Measurements from ENCODE around the gene ACSF3. TPM values are rescaled to one million over a fixed set of nuclear protein-coding genes. Genes with fewer than 3 reads are reported as not detected.
"Not testable (repeated sequence)": the region's sequence is repeated elsewhere in the genome, so short reads cannot be mapped to it uniquely, and the experiment has no call there.

The ACSF3 gene
- total RNA-seq, 2 donors from 2014 or later = 48.0 to 53.6 TPM

- Mint-ChIP-seq H3K36me3 (ENCODE audit: low read depth) (no peaks in the 10 kb centered on the region), H3K4me1 (peaks cover 8% of the 10 kb centered on the region), H3K4me3 (no peak overlapping the region), H3K27me3 (peaks cover 6% of the 10 kb centered on the region), H3K27ac (no peak overlapping the region)
- H3K9me3 ChIP-seq (ENCODE audit: control insufficient read depth, low read length, poor library complexity, severe bottlenecking) = no peaks in the 10 kb centered on the region
- DNase-seq = no peak
- no peak for ATAC-seq
These were observed 31.9 kb upstream of the ACSF3 start for GRCh38 chr16:89061590-89062380.

DNA sequence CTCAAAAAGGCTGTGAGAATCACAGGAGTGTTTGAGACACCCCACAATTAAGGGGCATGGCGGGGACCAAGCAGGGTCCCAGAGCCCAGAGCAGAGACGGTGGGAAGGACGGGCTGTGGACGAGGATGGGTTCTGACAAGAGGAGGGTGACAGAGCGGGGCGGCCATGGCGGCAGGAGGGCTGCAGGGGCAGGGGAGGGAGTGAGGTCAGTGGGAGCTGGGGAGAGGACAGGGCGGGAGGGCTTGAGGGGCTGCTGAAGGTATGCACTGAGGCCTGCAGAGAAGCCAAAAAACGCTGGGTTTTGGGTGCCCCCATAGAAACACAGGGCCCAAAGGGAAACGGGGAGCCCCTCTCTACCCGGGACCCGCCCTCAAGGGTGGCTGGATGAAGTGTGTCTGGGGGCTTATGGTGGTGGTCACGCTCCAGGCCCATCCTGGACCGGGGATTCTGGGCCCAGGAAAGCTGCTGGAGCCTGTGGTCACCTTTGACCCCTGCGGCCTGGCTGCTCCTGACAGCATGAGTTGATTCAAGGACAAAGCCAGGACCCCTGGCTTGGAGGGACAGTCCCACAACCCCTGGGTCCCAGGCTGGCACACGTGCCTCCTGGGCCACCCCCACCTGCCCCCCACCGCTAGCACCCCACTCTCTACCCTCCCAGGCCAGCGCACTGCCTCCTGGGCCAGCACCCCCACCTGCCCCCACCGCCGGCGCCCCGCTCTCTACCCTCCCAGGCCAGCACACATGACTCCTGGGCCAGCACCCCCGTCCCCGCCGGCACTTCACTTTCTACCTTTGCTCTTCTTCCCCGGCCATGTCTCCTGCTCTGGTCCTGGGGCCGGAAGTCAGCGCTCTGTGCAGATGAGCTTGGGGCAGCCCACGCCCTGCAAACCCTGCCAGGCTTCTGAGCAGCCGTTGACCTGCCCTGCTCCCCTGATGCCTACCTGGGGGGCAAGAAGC lies 31.0 kb upstream of the ACSF3 start:
- Mint-ChIP-seq H3K4me1 (peaks cover 8% of the 10 kb centered on the region), H3K4me3 (no peak overlapping the region), H3K27me3 (peaks cover 6% of the 10 kb centered on the region), H3K36me3 (ENCODE audit: low read depth) (no peaks in the 10 kb centered on the region), H3K27ac (no peak overlapping the region)
- H3K9me3 ChIP-seq (ENCODE audit: control insufficient read depth, low read length, poor library complexity, severe bottlenecking) = no peaks in the 10 kb centered on the region
- ATAC-seq = no peak
- DNase-seq = no peak

DNA sequence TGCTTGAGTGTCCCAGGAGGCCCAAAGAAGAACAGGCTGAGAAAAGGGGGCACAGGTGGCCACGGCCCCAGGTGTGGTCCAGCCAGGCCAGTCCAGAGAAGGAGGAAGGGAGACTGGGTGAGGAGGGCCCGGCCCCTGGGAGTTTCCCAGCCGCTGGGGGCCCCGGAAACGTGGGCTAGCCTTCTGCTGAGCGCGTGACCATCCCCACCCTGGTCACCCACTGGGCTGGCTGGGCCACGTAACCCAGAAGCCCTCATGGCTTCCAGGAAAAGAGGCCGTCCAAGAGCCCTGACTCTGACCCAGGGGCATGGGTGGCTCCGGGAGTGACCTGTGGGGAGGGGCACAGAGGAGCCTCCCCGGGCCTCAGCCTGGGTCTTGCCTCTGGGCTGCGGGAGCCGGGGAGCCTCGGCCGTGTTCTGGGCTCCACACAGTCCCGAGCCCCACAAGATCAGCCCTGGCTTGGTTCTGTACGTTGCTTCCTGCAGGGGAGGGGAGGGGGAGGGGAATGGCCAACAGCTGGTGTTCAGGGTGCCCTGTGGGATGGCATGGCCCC lies 29.8 kb upstream of the ACSF3 start:
- H3K9me3 ChIP-seq (ENCODE audit: control insufficient read depth, low read length, poor library complexity, severe bottlenecking) = no peaks in the 10 kb centered on the region
- H3K27ac Mint-ChIP-seq = no peak overlapping the region
- ATAC-seq (no peak), DNase-seq (no peak)
- H3K27me3 Mint-ChIP-seq = peaks cover 6% of the 10 kb centered on the region
- H3K4me3 Mint-ChIP-seq = no peak overlapping the region
- no peaks in the 10 kb centered on the region for H3K36me3 Mint-ChIP-seq (ENCODE audit: low read depth)
- H3K4me1 Mint-ChIP-seq = peaks cover 8% of the 10 kb centered on the region

DNA sequence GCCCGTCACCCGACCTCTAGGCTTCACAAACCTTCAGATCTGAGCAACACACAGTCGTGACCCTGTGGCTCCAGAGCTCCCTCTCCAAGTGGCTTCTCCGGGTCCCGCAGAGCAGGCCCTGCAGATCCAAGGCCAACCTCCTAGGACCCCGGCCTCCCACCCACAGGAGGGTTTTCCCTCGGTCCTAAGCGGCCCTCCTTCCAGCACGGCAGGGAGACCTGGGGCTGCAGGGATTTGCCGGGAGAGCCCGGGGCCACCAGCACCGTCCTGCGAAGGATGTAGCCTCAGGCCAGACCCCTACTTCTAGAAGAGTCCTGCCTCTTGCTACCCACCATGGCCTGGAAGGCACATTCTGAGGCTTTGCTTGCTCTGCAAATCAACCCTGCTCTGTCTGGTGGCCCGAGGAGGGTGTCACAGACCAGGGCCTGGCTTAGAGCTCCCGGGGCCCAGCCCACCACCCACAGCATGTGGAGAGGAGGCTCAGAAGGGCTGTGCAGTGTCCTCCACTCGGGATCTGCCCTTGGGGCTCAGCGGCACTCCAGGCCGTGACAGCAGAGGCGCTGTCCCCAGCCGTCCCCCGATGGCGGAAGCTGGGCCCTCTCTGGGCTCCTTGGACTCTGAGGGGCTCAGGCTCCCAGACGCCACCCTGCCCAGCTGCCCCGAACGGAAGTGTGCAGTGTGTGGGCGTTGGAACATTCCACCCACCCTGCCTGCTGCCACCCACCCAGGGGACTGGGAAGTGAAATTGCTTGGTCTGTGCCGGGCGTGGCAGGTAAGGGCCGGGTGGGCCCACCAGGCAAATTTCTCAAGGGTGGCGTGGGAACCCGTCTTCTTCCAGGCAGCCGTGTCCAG lies 28.8 kb upstream of the ACSF3 start:
- peaks cover 8% of the 10 kb centered on the region for H3K4me1 Mint-ChIP-seq
- peaks cover 6% of the 10 kb centered on the region for H3K27me3 Mint-ChIP-seq

DNA sequence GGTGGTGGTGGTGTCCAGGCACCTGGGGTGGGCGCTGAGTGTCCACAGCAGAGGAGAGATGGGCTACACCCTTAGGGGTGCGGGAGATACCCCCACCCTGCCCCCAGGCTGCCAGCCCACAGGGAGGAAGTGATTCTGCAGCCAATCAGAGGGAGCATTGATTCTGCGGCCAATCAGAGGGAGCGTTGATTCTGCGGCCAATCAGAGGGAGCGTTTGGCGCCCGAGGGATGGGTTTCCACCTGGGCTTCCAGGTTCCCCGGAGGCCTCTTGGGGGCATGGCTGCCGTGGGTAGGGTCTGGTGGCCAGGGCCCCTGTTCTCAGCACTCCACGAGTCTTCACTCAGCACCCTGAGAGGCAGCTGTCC lies 28.2 kb upstream of the ACSF3 start:
- H3K27ac Mint-ChIP-seq = no peak overlapping the region
- H3K27me3 Mint-ChIP-seq = peaks cover 6% of the 10 kb centered on the region
- H3K9me3 ChIP-seq (ENCODE audit: control insufficient read depth, low read length, poor library complexity, severe bottlenecking) = no peaks in the 10 kb centered on the region
- H3K36me3 Mint-ChIP-seq (ENCODE audit: low read depth) = no peaks in the 10 kb centered on the region
- ATAC-seq = no peak
- no peak for DNase-seq
- H3K4me3 Mint-ChIP-seq = no peak overlapping the region
- peaks cover 7% of the 10 kb centered on the region for H3K4me1 Mint-ChIP-seq

More for the DNA sequence above, 28.8 kb upstream of the ACSF3 start:
- ATAC-seq (peak; percentile 10), DNase-seq (no peak)
- Mint-ChIP-seq H3K36me3 (ENCODE audit: low read depth) (no peaks in the 10 kb centered on the region), H3K27ac (no peak overlapping the region), H3K4me3 (no peak overlapping the region)
- H3K9me3 ChIP-seq (ENCODE audit: control insufficient read depth, low read length, poor library complexity, severe bottlenecking) = no peaks in the 10 kb centered on the region

DNA sequence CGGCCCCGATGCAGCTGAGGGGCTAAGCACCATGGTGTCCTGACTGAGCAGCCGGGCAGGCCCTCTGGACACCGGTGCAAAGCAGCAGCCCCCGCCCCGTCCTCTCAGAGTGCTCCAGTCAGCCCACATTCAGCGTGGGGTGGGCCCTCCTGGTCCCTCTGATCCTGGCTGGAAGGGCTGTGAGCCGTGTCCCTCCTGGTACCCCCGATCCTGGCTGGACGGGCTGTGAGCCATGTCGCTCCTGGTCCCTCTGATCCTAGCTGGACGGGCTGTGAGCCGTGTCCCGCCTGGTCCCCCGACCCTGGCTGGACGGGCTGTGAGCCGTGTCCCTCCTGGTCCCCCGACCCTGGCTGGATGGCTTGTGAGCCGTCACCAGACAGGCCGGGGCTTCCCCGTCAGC lies 26.9 kb upstream of the ACSF3 start:
- ATAC-seq = no peak
- no peaks in the 10 kb centered on the region for H3K36me3 Mint-ChIP-seq (ENCODE audit: low read depth)
- H3K4me3 Mint-ChIP-seq = no peak overlapping the region
- no peaks in the 10 kb centered on the region for H3K9me3 ChIP-seq (ENCODE audit: control insufficient read depth, low read length, poor library complexity, severe bottlenecking)
- no peak for DNase-seq
- peaks cover 3% of the 10 kb centered on the region for H3K4me1 Mint-ChIP-seq
- no peak overlapping the region for H3K27ac Mint-ChIP-seq
- H3K27me3 Mint-ChIP-seq = peaks cover 6% of the 10 kb centered on the region

GRCh38 chr16:89067677-89068443 lies 25.8 kb upstream of the ACSF3 start:
- DNase-seq (no peak), ATAC-seq (no peak)
- no peaks in the 10 kb centered on the region for H3K9me3 ChIP-seq (ENCODE audit: control insufficient read depth, low read length, poor library complexity, severe bottlenecking)
- Mint-ChIP-seq H3K27ac (no peak overlapping the region), H3K4me3 (no peak overlapping the region), H3K4me1 (peaks cover 3% of the 10 kb centered on the region), H3K36me3 (ENCODE audit: low read depth) (no peaks in the 10 kb centered on the region), H3K27me3 (peaks cover 6% of the 10 kb centered on the region)

DNA sequence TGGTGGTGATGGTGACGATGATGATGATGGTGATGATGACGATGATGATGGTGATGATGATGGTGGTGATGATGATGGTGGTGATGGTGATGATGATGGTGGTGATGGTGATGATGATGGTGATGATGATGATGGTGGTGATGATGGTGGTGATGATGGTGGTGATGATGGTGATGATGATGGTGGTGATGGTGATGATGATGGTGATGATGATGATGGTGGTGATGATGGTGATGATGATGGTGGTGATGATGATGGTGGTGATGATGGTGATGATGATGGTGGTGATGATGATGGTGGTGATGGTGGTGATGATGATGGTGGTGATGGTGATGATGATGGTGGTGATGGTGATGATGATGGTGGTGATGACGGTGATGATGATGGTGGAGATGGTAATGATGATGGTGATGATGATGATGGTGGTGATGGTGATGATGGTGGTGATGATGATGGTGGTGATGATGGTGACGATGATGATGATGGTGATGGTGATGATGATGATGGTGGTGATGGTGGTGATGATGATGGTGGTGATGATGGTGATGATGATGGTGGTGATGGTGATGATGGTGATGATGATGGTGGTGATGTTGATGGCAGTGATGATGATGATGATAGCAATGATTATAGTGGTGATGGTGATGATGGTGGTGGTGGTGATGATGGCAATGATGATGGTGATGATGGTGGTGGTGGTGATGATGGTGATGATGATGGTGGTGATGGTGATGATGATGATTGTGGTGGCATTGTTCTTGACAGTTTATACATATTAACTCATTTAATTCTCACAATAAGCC lies 24.6 kb upstream of the ACSF3 start:
- H3K36me3 Mint-ChIP-seq (ENCODE audit: low read depth) = not testable (repeated sequence)

GRCh38 chr16:89069920-89070319 lies 23.7 kb upstream of the ACSF3 start:
- peaks cover 6% of the 10 kb centered on the region for H3K27me3 Mint-ChIP-seq
- H3K9me3 ChIP-seq (ENCODE audit: control insufficient read depth, low read length, poor library complexity, severe bottlenecking) = no peaks in the 10 kb centered on the region
- H3K36me3 Mint-ChIP-seq (ENCODE audit: low read depth) = no peaks in the 10 kb centered on the region
- DNase-seq = no peak
- ATAC-seq = no peak
- H3K4me1 Mint-ChIP-seq = peaks cover 3% of the 10 kb centered on the region
- no peak overlapping the region for H3K27ac Mint-ChIP-seq
- no peak overlapping the region for H3K4me3 Mint-ChIP-seq

More for the DNA sequence above, 24.6 kb upstream of the ACSF3 start:
- H3K27ac Mint-ChIP-seq; H3K9me3 ChIP-seq (ENCODE audit: control insufficient read depth, low read length, poor library complexity, severe bottlenecking); H3K27me3 Mint-ChIP-seq; ATAC-seq; DNase-seq; H3K4me3 Mint-ChIP-seq; H3K4me1 Mint-ChIP-seq: not testable (repeated sequence)

DNA sequence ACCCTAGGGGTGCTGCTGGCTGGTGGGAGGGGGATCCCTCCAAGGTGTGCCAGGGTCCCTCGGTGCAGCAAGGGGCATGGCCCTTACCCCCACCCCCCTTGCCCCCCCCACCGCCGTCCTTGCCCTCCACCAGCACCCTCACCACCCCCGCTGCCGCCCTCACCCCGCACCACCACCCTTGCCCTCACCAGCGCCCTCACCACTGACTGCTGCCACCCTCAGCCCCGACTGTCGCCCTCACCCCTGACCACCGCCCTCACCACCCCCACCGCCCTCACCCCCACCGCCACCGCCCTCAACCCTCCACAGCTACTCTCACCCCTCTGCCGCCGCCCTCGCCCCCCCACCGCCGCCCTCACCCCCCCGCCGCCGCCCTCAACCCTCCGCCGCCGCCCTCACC lies 23.1 kb upstream of the ACSF3 start:
- peaks cover 6% of the 10 kb centered on the region for H3K27me3 Mint-ChIP-seq
- H3K4me3 Mint-ChIP-seq = no peak overlapping the region
- no peaks in the 10 kb centered on the region for H3K9me3 ChIP-seq (ENCODE audit: control insufficient read depth, low read length, poor library complexity, severe bottlenecking)
- H3K36me3 Mint-ChIP-seq (ENCODE audit: low read depth) = no peaks in the 10 kb centered on the region
- DNase-seq = no peak
- ATAC-seq = no peak
- no peak overlapping the region for H3K27ac Mint-ChIP-seq
- peaks cover 3% of the 10 kb centered on the region for H3K4me1 Mint-ChIP-seq

DNA sequence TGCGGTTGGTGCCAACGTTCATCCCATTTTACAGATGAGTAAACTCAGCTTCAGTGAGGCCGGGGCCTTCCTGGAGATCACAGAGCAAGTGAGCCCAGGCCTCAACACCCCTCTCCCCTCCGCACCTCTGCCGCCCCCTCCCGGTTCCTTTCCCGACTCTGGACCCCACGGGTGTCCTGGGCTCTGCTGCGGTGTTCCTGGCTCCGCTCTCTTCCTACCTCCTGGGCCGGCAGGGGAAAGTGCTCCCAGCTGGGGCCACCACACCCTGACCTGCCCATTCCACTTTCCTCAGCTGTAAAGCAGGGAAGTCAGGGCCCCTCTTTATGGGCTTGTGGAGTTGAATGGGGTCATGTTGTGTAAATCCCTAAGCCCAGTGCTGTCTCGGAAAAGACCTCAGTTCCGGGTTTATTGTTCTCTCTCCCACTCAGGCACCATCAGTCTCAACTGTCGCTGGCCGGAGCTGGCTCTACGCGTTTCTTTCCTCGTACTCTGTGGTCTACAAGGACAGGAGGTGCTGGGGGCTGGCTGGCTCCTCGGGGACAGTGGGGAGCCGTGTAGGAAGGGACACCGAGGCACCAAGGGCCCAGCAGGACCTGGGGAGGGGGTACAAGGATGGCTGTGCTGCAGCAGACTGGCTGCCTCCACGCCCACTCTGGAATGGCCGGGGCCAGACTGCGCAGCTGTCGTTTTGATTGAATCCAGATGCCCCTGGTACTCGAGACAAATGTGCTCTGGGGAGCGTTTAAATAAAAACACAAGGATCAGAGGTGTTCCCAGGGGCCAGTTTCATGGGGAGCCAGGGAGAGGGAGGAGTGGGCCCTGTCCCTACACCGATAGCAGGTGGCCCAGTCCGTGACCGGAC lies 21.7 kb upstream of the ACSF3 start:
- Mint-ChIP-seq H3K36me3 (ENCODE audit: low read depth) (no peaks in the 10 kb centered on the region), H3K27me3 (no peaks in the 10 kb centered on the region), H3K4me1 (no peaks in the 10 kb centered on the region), H3K27ac (no peak overlapping the region), H3K4me3 (no peak overlapping the region)
- no peak for DNase-seq
- ATAC-seq = no peak
- H3K9me3 ChIP-seq (ENCODE audit: control insufficient read depth, low read length, poor library complexity, severe bottlenecking) = no peaks in the 10 kb centered on the region

Data from T-helper 17 cell (primary cell).